ENCODE results near the gene GLIS1. TPM values are rescaled to one million over a fixed set of nuclear protein-coding genes. Genes with fewer than 3 reads are reported as not detected.

The GLIS1 gene
- total RNA-seq, 1 donor from 2014 or later: 1.2 TPM

DNA sequence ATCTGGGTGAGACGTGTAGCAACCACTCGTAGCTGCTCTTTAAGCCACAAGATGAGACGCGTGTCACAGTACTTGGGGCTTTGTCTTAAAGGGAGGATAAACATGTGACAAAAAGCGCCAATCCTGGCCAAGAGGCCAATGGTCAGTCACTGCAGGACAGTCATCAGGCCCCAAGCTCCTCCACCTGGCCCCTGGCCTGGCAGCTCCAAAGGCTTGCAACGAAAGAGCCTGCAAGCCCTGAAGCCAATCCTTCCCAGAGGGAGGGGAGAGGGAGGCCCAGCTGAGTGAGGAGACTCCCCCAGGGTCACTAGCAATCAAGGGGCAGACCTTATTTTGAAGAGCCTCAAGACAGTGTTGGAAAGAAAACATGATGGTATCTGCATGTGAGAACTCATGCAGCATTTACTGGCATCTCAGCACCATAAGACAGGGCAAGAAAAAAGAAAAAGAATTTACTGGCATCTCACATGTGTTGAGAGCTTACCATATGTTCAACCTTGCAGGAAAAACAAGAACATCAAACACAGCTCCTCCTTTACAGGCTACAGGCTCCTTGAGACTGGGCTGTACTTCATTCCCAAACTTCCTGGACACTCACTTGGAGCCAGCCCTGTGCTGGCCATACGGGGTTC, 11.4 kb downstream of the GLIS1 start:
- Histone ChIP-seq H3K27me3 (no peaks in the 10 kb centered on the region), H3K4me1 (no peaks in the 10 kb centered on the region), H3K27ac (no peak overlapping the region), H3K4me3 (no peak overlapping the region), H3K9me3 (no peaks in the 10 kb centered on the region), H3K36me3 (no peaks in the 10 kb centered on the region)
- TF ChIP-seq POLR2AphosphoS5 (IDR thresholded peaks at IDR 0.05; ENCODE audit: insufficient read depth in 1 of 2, low read depth in 1 of 2): no peak
- TF ChIP-seq, protein P1, sequence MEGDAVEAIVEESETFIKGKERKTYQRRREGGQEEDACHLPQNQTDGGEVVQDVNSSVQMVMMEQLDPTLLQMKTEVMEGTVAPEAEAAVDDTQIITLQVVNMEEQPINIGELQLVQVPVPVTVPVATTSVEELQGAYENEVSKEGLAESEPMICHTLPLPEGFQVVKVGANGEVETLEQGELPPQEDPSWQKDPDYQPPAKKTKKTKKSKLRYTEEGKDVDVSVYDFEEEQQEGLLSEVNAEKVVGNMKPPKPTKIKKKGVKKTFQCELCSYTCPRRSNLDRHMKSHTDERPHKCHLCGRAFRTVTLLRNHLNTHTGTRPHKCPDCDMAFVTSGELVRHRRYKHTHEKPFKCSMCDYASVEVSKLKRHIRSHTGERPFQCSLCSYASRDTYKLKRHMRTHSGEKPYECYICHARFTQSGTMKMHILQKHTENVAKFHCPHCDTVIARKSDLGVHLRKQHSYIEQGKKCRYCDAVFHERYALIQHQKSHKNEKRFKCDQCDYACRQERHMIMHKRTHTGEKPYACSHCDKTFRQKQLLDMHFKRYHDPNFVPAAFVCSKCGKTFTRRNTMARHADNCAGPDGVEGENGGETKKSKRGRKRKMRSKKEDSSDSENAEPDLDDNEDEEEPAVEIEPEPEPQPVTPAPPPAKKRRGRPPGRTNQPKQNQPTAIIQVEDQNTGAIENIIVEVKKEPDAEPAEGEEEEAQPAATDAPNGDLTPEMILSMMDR (IDR thresholded peaks at IDR 0.05): no peak
- no peak for TF ChIP-seq POLR2A (IDR thresholded peaks at IDR 0.05)
- DNase-seq (ENCODE audit: extremely low spot score in 2 of 2): no peak
- intact Hi-C loops (cut with DNase I): no loop called here

DNA sequence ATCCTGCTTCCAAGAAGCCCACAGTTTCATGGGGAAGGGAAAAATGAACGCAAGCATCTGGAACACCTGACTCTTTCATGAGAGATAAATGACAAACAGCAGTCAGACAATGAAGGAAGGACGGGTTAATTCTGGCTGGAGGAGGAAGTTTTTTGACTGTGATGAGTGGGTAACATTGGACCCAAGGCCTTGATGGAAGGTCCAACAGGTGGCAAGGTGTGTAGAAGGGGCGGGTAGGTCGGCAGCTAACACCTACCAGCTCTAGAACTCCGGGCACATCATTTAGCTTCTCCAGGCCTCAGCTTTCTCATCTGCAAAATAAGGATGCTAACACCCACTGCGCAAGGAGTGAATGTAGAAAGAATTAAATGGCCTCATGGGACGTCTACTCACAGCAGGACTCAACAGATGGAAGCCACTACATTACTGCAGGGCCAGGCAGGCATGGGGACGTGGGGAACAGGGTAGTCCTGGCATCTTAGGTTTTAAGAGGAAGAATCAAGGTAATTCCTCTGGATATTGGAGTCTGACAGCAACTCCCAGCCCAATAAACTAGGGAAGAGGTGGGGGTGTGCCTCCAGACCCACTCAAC, 12.9 kb downstream of the GLIS1 start:
- DNase-seq (ENCODE audit: extremely low spot score in 2 of 2): no peak
- TF ChIP-seq POLR2A (IDR thresholded peaks at IDR 0.05) (no peak), POLR2AphosphoS5 (IDR thresholded peaks at IDR 0.05; ENCODE audit: insufficient read depth in 1 of 2, low read depth in 1 of 2) (no peak)
- TF ChIP-seq, protein P1 (IDR thresholded peaks at IDR 0.05): no peak
- no peak overlapping the region for H3K4me3 ChIP-seq

DNA sequence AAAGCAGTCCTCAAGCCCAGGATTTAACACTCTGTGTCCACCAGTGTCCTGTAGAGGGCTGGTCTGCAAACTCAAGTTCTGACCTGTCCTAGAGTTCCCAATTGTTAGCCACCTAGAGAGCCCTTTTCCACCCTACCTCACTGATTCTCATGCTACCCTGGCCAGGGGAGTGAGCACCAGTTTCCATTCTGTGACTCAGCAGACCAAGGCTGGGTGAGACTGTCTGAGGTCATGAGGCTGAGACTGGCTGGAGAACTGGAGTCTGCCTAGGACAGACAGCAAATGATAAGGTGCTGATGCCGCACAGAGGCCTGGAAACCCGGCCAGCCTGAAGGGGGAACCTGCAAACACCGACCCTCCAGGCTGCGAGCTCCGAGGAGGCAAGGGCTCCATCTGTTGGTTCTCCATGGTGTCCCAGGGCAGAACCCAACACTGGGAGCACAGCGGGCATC, 13.7 kb downstream of the GLIS1 start:
- H3K4me1 ChIP-seq: no peaks in the 10 kb centered on the region
- no peaks in the 10 kb centered on the region for H3K9me3 ChIP-seq
- no peak overlapping the region for H3K27ac ChIP-seq
- H3K27me3 ChIP-seq: no peaks in the 10 kb centered on the region
- TF ChIP-seq POLR2A (IDR thresholded peaks at IDR 0.05) (no peak), POLR2AphosphoS5 (IDR thresholded peaks at IDR 0.05; ENCODE audit: insufficient read depth in 1 of 2, low read depth in 1 of 2) (no peak)
- TF ChIP-seq, protein P1 (IDR thresholded peaks at IDR 0.05): no peak
- intact Hi-C loops (cut with DNase I): no loop called here
- DNase-seq (ENCODE audit: extremely low spot score in 2 of 2): no peak
- no peak overlapping the region for H3K4me3 ChIP-seq
- H3K36me3 ChIP-seq: no peaks in the 10 kb centered on the region

More for the DNA sequence above, 12.9 kb downstream of the GLIS1 start:
- no peaks in the 10 kb centered on the region for H3K4me1 ChIP-seq
- no peaks in the 10 kb centered on the region for H3K9me3 ChIP-seq
- no peaks in the 10 kb centered on the region for H3K36me3 ChIP-seq
- intact Hi-C loops (cut with DNase I): no loop called here
- H3K27me3 ChIP-seq: no peaks in the 10 kb centered on the region
- no peak overlapping the region for H3K27ac ChIP-seq

DNA sequence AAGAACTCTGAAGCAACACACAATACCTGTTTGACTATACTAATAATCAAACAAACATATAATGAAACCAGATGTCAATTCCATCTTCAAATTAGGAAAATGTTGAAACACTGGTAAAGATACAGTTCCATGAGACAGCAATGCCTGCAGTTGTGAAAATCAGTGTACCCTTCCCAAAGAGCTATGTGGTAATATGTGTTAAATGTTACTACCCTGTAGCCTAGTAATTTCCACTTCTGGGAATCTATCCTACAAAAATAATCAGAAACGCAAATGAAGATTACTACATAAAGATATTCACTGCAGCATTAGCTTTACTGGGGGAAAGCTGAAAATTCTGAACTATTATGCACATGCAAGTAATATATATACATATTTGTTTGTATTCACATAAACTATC, 16.9 kb downstream of the GLIS1 start:
- TF ChIP-seq POLR2A (IDR thresholded peaks at IDR 0.05) (no peak), POLR2AphosphoS5 (IDR thresholded peaks at IDR 0.05; ENCODE audit: insufficient read depth in 1 of 2, low read depth in 1 of 2) (no peak)
- TF ChIP-seq, protein P1 (IDR thresholded peaks at IDR 0.05): no peak
- Histone ChIP-seq H3K36me3 (no peaks in the 10 kb centered on the region), H3K27ac (no peak overlapping the region), H3K27me3 (no peaks in the 10 kb centered on the region), H3K4me3 (no peak overlapping the region), H3K4me1 (no peaks in the 10 kb centered on the region), H3K9me3 (no peaks in the 10 kb centered on the region)
- intact Hi-C loops (cut with DNase I): no loop called here
- no peak for DNase-seq (ENCODE audit: extremely low spot score in 2 of 2)

DNA sequence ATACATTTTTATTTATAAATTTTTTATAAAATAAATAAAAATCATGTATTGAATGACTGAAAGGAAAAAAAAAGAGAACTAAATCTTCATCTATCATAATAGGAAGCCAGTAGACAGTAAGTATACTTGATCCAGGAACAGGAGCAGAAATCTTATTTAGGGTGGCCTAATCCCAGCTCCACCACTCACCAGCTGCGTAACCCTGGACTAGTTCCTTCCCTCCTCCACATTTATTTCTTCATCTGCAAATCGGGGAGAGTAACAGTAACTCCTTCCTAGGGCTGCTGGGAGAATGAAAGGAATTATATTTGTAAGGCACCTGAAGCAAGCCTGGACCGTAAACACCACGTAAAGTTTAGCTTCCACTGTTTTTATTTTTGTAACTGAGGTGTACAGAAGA, 17.9 kb downstream of the GLIS1 start:
- intact Hi-C loops (cut with DNase I): no loop called here

More for the DNA sequence above, 17.9 kb downstream of the GLIS1 start:
- no peak for DNase-seq (ENCODE audit: extremely low spot score in 2 of 2)
- no peak overlapping the region for H3K27ac ChIP-seq
- no peaks in the 10 kb centered on the region for H3K36me3 ChIP-seq
- no peaks in the 10 kb centered on the region for H3K9me3 ChIP-seq
- H3K27me3 ChIP-seq: no peaks in the 10 kb centered on the region
- H3K4me3 ChIP-seq: no peak overlapping the region
- no peaks in the 10 kb centered on the region for H3K4me1 ChIP-seq
- no peak for TF ChIP-seq POLR2AphosphoS5 (IDR thresholded peaks at IDR 0.05; ENCODE audit: insufficient read depth in 1 of 2, low read depth in 1 of 2)

All from vagina (tissue), 2 donors.